Activated CD8-positive, alpha-beta memory T cell treated with anti-CD3 and anti-CD28 coated beads, Interleukin-2, amount 50 U/mL, for 48 hours (primary cell): ENCODE results near the gene MLYCD.

Experiments
- DNase-seq: peaks from one replicate; pipeline ENCODE4 v3.0.0-alpha.2; 2020

MLYCD gene

GRCh38 chr16:83958137-83958845 lies 59.4 kb downstream of the MLYCD start:
- DNase-seq = no peak

GRCh38 chr16:83958846-83959565 lies 60.1 kb downstream of the MLYCD start:
- no peak for DNase-seq

GRCh38 chr16:83959656-83960434 lies 60.9 kb downstream of the MLYCD start:
- DNase-seq = no peak

- DNase-seq = no peak
Measured at GRCh38 chr16:83960521-83961249, 61.8 kb downstream of the MLYCD start.

GRCh38 chr16:83961591-83961990 lies 62.7 kb downstream of the MLYCD start:
- no peak for DNase-seq

GRCh38 chr16:83963277-83964119 lies 64.6 kb downstream of the MLYCD start:
- DNase-seq = no peak

GRCh38 chr16:83964684-83965443 lies 65.9 kb downstream of the MLYCD start:
- DNase-seq = no peak

- no peak for DNase-seq
Measured at GRCh38 chr16:83965444-83966152, 66.7 kb downstream of the MLYCD start.

GRCh38 chr16:83966153-83966696 lies 67.3 kb downstream of the MLYCD start:
- no peak for DNase-seq

- DNase-seq = no peak
Measured at GRCh38 chr16:83967091-83967490, 68.2 kb downstream of the MLYCD start.

- DNase-seq = peak; percentile 77
Measured at GRCh38 chr16:83967838-83968305, 69.0 kb downstream of the MLYCD start, which contains the start of gene NECAB2. Gene NECAB2, plus strand, starts transcription at chr16:83968244. Its CDS starts 405 bp downstream, at chr16:83968649.

GRCh38 chr16:83968306-83968851 lies 69.5 kb downstream of the MLYCD start:
- no peak for DNase-seq

GRCh38 chr16:83968891-83969649 lies 70.2 kb downstream of the MLYCD start:
- DNase-seq = no peak

- no peak for DNase-seq
Measured at GRCh38 chr16:83969771-83970429, 71.0 kb downstream of the MLYCD start.

GRCh38 chr16:83970430-83970815 lies 71.5 kb downstream of the MLYCD start:
- no peak for DNase-seq

- no peak for DNase-seq
Measured at GRCh38 chr16:83971165-83972130, 72.5 kb downstream of the MLYCD start.
